IMR-90 (cell line): ENCODE data around the gene RAB3C. TPM values are rescaled to one million over a fixed set of nuclear protein-coding genes. Genes with fewer than 3 reads are reported as not detected.

Source experiments
- ATAC-seq: fragments of 200-7000 bp; cut with Tn5 transposase; 2 replicates; pipeline ENCODE4 v1.9.1; 2020; ENCODE audit warnings: low read depth, mild to moderate bottlenecking, moderate library complexity
- BruUV-seq: library from RNA; stranded (reverse); fragments of 400-500 nt; replicated peaks from 2 replicates; lab custom pipeline; 2021; lab: Mats Ljungman, UMichigan
- CTCF ChIA-PET: fragments of 300-600 bp; formaldehyde crosslinking; extraction: SDS; loops from one replicate; lab custom pipeline; 2021; ENCODE audit warnings: antibody characterized with exemption; lab: Yijun Ruan, JAX
- POLR2A ChIA-PET: fragments of 300-600 bp; sonication (Branson Sonifier 250); formaldehyde crosslinking; loops from one replicate; lab custom pipeline; 2022; ENCODE audit warnings: antibody characterized with exemption; ENCODE audit not compliant: unreplicated experiment; lab: Charles Lee
- DNase-seq: peaks from one replicate; pipeline ENCODE4 v3.0.0; 2013
- H2AFZ ChIP-seq: replicated peaks from 2 replicates; pipeline ENCODE3; 2013; ENCODE audit warnings: low read length, mild to moderate bottlenecking; ENCODE audit not compliant: poor library complexity
- H2AK5ac ChIP-seq: 2 replicates; pipeline ENCODE4 v1.6.1; 2013; ENCODE audit warnings: low read depth, low read length, inconsistent platforms
- H2AK9ac ChIP-seq: replicated peaks from 2 replicates; pipeline ENCODE3; 2013; ENCODE audit warnings: mild to moderate bottlenecking, low read depth, low read length, moderate library complexity; ENCODE audit not compliant: poor library complexity
- H2BK120ac ChIP-seq: 2 replicates; pipeline ENCODE4 v1.6.1; 2013; ENCODE audit warnings: low read depth, low read length, inconsistent platforms
- H2BK15ac ChIP-seq: 3 replicates; pipeline ENCODE4 v1.6.1; 2013; ENCODE audit warnings: low read depth, low read length, inconsistent platforms
- H2BK20ac ChIP-seq: 2 replicates; pipeline ENCODE4 v1.6.1; 2013; ENCODE audit warnings: low read depth, mild to moderate bottlenecking, inconsistent platforms, low read length, moderate library complexity
- H2BK5ac ChIP-seq: 2 replicates; pipeline ENCODE4 v1.6.1; 2013; ENCODE audit warnings: mild to moderate bottlenecking, low read depth, low read length, inconsistent platforms; ENCODE audit not compliant: poor library complexity, severe bottlenecking
- H3K14ac ChIP-seq: replicated peaks from 2 replicates; pipeline ENCODE4 v1.6.1; 2013; ENCODE audit warnings: low read depth, low read length, inconsistent platforms
- H3K18ac ChIP-seq: 2 replicates; pipeline ENCODE4 v1.6.1; 2013; ENCODE audit warnings: low read depth, low read length, control low read depth
- H3K23ac ChIP-seq: 2 replicates; pipeline ENCODE4 v1.6.1; 2013; ENCODE audit warnings: low read depth, low read length, inconsistent platforms
- H3K27ac ChIP-seq: 2 replicates; pipeline ENCODE4 v1.5.1; 2013; ENCODE audit warnings: mild to moderate bottlenecking, control low read depth, low read length; ENCODE audit not compliant: insufficient read depth
- H3K27me3 ChIP-seq: 2 replicates; pipeline ENCODE4 v1.6.1; 2013; ENCODE audit warnings: low read length; ENCODE audit not compliant: control insufficient read depth, insufficient read depth
- H3K36me3 ChIP-seq: 2 replicates; pipeline ENCODE4 v1.6.1; 2013; ENCODE audit warnings: low read length, mixed read lengths; ENCODE audit not compliant: control insufficient read depth, insufficient read depth
- H3K4ac ChIP-seq: 2 replicates; pipeline ENCODE4 v1.6.1; 2013; ENCODE audit warnings: low read depth, low read length, inconsistent platforms
- H3K4me1 ChIP-seq: 2 replicates; pipeline ENCODE4 v1.6.1; 2013; ENCODE audit warnings: low read length, mixed read lengths; ENCODE audit not compliant: control insufficient read depth, insufficient read depth
- H3K4me2 ChIP-seq: 2 replicates; pipeline ENCODE4 v1.6.1; 2013; ENCODE audit warnings: low read depth, mild to moderate bottlenecking, control low read depth, low read length, moderate library complexity
- H3K4me3 ChIP-seq: 2 replicates; pipeline ENCODE4 v1.5.1; 2013; ENCODE audit warnings: low read depth, mild to moderate bottlenecking, control low read depth, low read length, moderate library complexity; ENCODE audit not compliant: insufficient read depth
- H3K56ac ChIP-seq: 2 replicates; pipeline ENCODE4 v1.6.1; 2013; ENCODE audit warnings: low read length, inconsistent platforms; ENCODE audit not compliant: insufficient read depth; ENCODE audit errors: extremely low read depth
- H3K79me1 ChIP-seq, 2 experiments: 2 replicates each; pipeline ENCODE4 v1.6.1; 2013; ENCODE audit warnings: low read length in 2 of 2, inconsistent platforms in 1 of 2, low read depth in 1 of 2
- H3K9ac ChIP-seq: 2 replicates; pipeline ENCODE4 v1.6.1; 2013; ENCODE audit warnings: low read depth, low read length, control low read depth
- H3K9me1 ChIP-seq: 2 replicates; pipeline ENCODE4 v1.6.1; 2013; ENCODE audit warnings: low read length, inconsistent platforms; ENCODE audit not compliant: insufficient read depth
- H3K9me3 ChIP-seq: 2 replicates; pipeline ENCODE4 v1.6.1; 2013; ENCODE audit warnings: low read length; ENCODE audit not compliant: control insufficient read depth, insufficient read depth
- H4K20me1 ChIP-seq: 2 replicates; pipeline ENCODE4 v1.6.1; 2013; ENCODE audit warnings: low read length, inconsistent platforms; ENCODE audit not compliant: insufficient read depth
- H4K5ac ChIP-seq: 2 replicates; pipeline ENCODE4 v1.6.1; 2013; ENCODE audit warnings: mild to moderate bottlenecking, low read depth, low read length, control low read depth
- H4K8ac ChIP-seq, 2 experiments: 2 replicates each; pipeline ENCODE4 v1.6.1; 2013; ENCODE audit warnings: low read depth in 2 of 2, low read length in 2 of 2, control low read depth in 1 of 2, inconsistent platforms in 1 of 2
- H4K91ac ChIP-seq: 2 replicates; pipeline ENCODE4 v1.6.1; 2013; ENCODE audit warnings: low read depth, low read length, inconsistent platforms; ENCODE audit not compliant: insufficient read depth
- FOS ChIP-seq: fragments of 150-350 bp; IDR thresholded peaks from 2 replicates; pipeline ENCODE4 v1.6.1; 2016; ENCODE audit warnings: low read depth, low read length
- MAFK ChIP-seq: IDR thresholded peaks from 2 replicates; pipeline ENCODE4 v1.6.1; 2012; ENCODE audit warnings: low read depth, low read length, improper control_type of control experiment
- WGBS, 2 experiments: methylation state at CpG; one replicate each; pipeline versions ENCODE4 v1.1.5 to v1.1.7; 2013; ENCODE audit warnings: missing lambda C conversion rate in 2 of 2; ENCODE audit not compliant: insufficient read length in 1 of 2; ENCODE audit errors: extremely low coverage in 2 of 2; 5-methylcytosine and 5-hydroxymethylcytosine counted together
- dilution Hi-C: fragments of 300-500 bp; cut with HindIII; formaldehyde crosslinking; loops from one replicate; pipeline ENCODE4 v1.14.3; 2018; ENCODE audit warnings: low sequenced_read_pairs; ENCODE audit not compliant: unreplicated experiment
- in situ Hi-C: fragments of 300-500 bp; cut with MboI; formaldehyde crosslinking; loops from 3 replicates; pipeline ENCODE4 v1.14.3; 2019; ENCODE audit warnings: low sequenced_read_pairs, inconsistent platforms, mixed read lengths
- intact Hi-C: fragments of 100-400 bp; cut with micrococcal nuclease; formaldehyde crosslinking; loops from 2 replicates; pipeline ENCODE4 v1.10.0; 2022
- polyA plus RNA-seq, 3 experiments: library from polyadenylated mRNA; depleted of rRNA; stranded (reverse); fragments of >200 nt; gene quantifications; 2 replicates each; pipeline ENCODE4 v1.2.3, GENCODE V29; 2012; ENCODE audit warnings: low replicate concordance in 1 of 3
- total RNA-seq: library from RNA; depleted of rRNA; stranded (reverse); fragments of >200 nt; gene quantifications from 2 replicates; pipeline ENCODE4 v1.2.3, GENCODE V29; 2012

The RAB3C gene
- total and polyA plus RNA-seq, 2 of the 4 experiments (the other 2 are of a cell fraction), result not detected

- H4K8ac ChIP-seq, result no peak overlapping the region
- H3K4me1 ChIP-seq, result no peaks in the 10 kb centered on the region
- ATAC-seq, result no peak
- no peak overlapping the region for H2AK9ac ChIP-seq
- no peak overlapping the region for H3K14ac ChIP-seq
- no peaks in the 10 kb centered on the region for H4K20me1 ChIP-seq
- WGBS, 2 experiments, result no CpG with 5 or more reads among the region's 2 CpGs
- no peak overlapping the region for H2BK20ac ChIP-seq
- BruUV-seq, result no TSS peak
- TF ChIP-seq MAFK, result peak; percentile 34; the same call in 1 of the 2 replicates
- TF ChIP-seq FOS, result no peak
- in situ Hi-C loops (no loop called here), intact Hi-C loops (no loop called here), dilution Hi-C loops (no loop called here)
- no peaks in the 10 kb centered on the region for H3K27me3 ChIP-seq
- no peaks in the 10 kb centered on the region for H3K9me1 ChIP-seq
- no peaks in the 10 kb centered on the region for H3K9me3 ChIP-seq
- no peak overlapping the region for H3K56ac ChIP-seq
- H3K4me3 ChIP-seq, result no peak overlapping the region
- DNase-seq, result no peak
- no peak overlapping the region for H3K23ac ChIP-seq
- H3K27ac ChIP-seq, result no peak overlapping the region
- H2BK120ac ChIP-seq, result no peak overlapping the region
- CTCF ChIA-PET, result no interaction called here
- H3K4me2 ChIP-seq, result no peak overlapping the region
- POLR2A ChIA-PET, result no interaction called here
- no peak overlapping the region for H4K5ac ChIP-seq
- H4K91ac ChIP-seq, result no peak overlapping the region
- H3K18ac ChIP-seq, result no peak overlapping the region
- no peak overlapping the region for H3K9ac ChIP-seq
- no peak overlapping the region for H2BK5ac ChIP-seq
- no peaks in the 10 kb centered on the region for H3K36me3 ChIP-seq
- no peak overlapping the region for H2AFZ ChIP-seq
- H3K4ac ChIP-seq, result no peak overlapping the region
- H3K79me1 ChIP-seq, result no peaks in the 10 kb centered on the region
- H2AK5ac ChIP-seq, result no peak overlapping the region
- H2BK15ac ChIP-seq, result no peak overlapping the region
Measured at GRCh38 chr5:58672521-58672920, 89.6 kb downstream of the RAB3C start.
